ENCODE measurements around the gene TSPAN2.

The TSPAN2 gene

DNA sequence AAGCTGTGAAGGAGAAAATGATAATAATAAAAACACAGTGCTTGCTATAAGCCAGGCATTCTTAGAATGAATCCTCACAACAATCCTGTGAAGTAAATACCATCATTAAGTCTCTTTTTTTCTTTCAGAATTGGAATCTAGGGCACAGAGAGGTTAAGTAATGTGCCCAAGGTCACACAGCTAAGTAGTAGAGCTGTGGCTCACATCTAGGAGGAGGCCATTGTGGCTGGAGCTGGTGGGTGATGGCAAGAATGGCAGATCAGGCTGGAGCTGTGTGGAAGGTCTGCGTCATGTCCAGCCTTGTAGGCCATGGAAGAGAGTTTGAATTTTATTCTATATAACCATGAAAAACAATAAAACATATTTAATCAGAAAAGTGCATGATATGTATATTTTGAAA, 38.2 kb upstream of the TSPAN2 start:
- Histone ChIP-seq H3K9me2 (replicated peaks; ENCODE audit: insufficient read depth, low read length) (no peaks in the 10 kb centered on the region), H3K36me3 (ENCODE audit: low read length) (no peaks in the 10 kb centered on the region), H3K9me3 (ENCODE audit: insufficient read depth, low read length) (no peaks in the 10 kb centered on the region), H2AFZ (ENCODE audit: low read depth, low read length, severe bottlenecking) (no peak overlapping the region), H3K4me2 (ENCODE audit: low read depth, low read length, poor library complexity, severe bottlenecking) (no peak overlapping the region), H4K20me1 (ENCODE audit: low read depth, low read length) (no peaks in the 10 kb centered on the region), H3K27ac (ENCODE audit: low read depth, low read length) (no peak overlapping the region), H3K27me3 (ENCODE audit: low read length) (no peaks in the 10 kb centered on the region), H3K9ac (ENCODE audit: low read length) (no peak overlapping the region), H3K4me3 (ENCODE audit: insufficient read depth, low read length, poor library complexity, severe bottlenecking) (no peak overlapping the region), H3K79me2 (ENCODE audit: insufficient read depth, low read length) (no peaks in the 10 kb centered on the region), H3F3A (ENCODE audit: insufficient read depth) (no peaks in the 10 kb centered on the region)
- no peak for TF ChIP-seq EZH2phosphoT487 (conservative IDR thresholded peaks at IDR 0.05; ENCODE audit: low read length)
- TF ChIP-seq, protein P1, sequence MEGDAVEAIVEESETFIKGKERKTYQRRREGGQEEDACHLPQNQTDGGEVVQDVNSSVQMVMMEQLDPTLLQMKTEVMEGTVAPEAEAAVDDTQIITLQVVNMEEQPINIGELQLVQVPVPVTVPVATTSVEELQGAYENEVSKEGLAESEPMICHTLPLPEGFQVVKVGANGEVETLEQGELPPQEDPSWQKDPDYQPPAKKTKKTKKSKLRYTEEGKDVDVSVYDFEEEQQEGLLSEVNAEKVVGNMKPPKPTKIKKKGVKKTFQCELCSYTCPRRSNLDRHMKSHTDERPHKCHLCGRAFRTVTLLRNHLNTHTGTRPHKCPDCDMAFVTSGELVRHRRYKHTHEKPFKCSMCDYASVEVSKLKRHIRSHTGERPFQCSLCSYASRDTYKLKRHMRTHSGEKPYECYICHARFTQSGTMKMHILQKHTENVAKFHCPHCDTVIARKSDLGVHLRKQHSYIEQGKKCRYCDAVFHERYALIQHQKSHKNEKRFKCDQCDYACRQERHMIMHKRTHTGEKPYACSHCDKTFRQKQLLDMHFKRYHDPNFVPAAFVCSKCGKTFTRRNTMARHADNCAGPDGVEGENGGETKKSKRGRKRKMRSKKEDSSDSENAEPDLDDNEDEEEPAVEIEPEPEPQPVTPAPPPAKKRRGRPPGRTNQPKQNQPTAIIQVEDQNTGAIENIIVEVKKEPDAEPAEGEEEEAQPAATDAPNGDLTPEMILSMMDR (IDR thresholded peaks at IDR 0.05; ENCODE audit: insufficient read depth, low read length, poor library complexity, severe bottlenecking) = no peak

DNA sequence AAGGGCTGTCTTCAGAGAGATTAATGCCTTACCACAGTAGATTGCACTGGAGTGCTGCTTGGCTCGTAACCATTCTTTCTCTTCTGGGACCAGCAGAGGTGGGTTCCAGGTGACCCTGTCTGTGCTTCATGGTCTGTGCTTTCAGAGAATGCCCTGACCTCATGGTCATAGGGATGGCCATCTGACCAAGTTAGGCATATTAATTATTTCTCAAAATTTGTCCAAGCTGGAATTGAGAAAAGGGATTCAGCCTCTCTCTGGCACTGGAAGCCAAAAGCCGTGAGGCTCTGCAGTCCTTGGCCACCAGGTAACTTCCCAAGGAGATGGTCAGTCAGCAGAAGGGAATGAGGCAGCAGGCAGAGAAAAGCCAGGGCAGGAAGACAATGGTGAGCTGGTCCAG, 37.2 kb upstream of the TSPAN2 start:
- H3F3A ChIP-seq (ENCODE audit: insufficient read depth) = no peaks in the 10 kb centered on the region
- no peak overlapping the region for H2AFZ ChIP-seq (ENCODE audit: low read depth, low read length, severe bottlenecking)
- H3K79me2 ChIP-seq (ENCODE audit: insufficient read depth, low read length) = no peaks in the 10 kb centered on the region
- H3K36me3 ChIP-seq (ENCODE audit: low read length) = no peaks in the 10 kb centered on the region
- no peaks in the 10 kb centered on the region for H3K9me2 ChIP-seq (replicated peaks; ENCODE audit: insufficient read depth, low read length)
- H3K9ac ChIP-seq (ENCODE audit: low read length) = no peak overlapping the region
- TF ChIP-seq, protein P1 (IDR thresholded peaks at IDR 0.05; ENCODE audit: insufficient read depth, low read length, poor library complexity, severe bottlenecking) = no peak
- no peak for TF ChIP-seq EZH2phosphoT487 (conservative IDR thresholded peaks at IDR 0.05; ENCODE audit: low read length)
- no peak overlapping the region for H3K4me3 ChIP-seq (ENCODE audit: insufficient read depth, low read length, poor library complexity, severe bottlenecking)
- H3K27me3 ChIP-seq (ENCODE audit: low read length) = no peaks in the 10 kb centered on the region
- no peaks in the 10 kb centered on the region for H4K20me1 ChIP-seq (ENCODE audit: low read depth, low read length)
- H3K27ac ChIP-seq (ENCODE audit: low read depth, low read length) = no peak overlapping the region
- no peak overlapping the region for H3K4me2 ChIP-seq (ENCODE audit: low read depth, low read length, poor library complexity, severe bottlenecking)
- no peaks in the 10 kb centered on the region for H3K9me3 ChIP-seq (ENCODE audit: insufficient read depth, low read length)

DNA sequence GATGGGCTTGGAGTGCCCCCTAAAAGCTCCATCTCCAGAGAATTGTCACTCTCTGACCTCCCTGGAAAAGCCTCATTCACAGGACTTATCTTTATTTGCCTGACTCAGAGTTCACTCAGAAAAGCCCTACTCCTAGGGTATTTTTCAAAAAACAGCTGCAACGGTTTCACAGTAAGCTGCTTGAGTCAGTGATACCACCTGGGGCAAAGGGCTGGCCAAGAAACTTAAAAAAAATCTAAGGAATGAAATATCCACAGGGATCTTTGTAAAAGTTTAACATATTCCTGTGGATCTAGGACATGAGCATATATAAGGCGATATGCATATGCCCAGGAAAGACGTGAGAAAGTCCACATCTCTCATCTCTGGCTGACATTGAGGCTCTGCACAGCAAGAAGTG, 33.8 kb upstream of the TSPAN2 start:
- no peak overlapping the region for H3K4me2 ChIP-seq (ENCODE audit: low read depth, low read length, poor library complexity, severe bottlenecking)
- H3K9ac ChIP-seq (ENCODE audit: low read length) = no peak overlapping the region

More for the DNA sequence above, 33.8 kb upstream of the TSPAN2 start:
- H3K9me2 ChIP-seq (replicated peaks; ENCODE audit: insufficient read depth, low read length) = no peaks in the 10 kb centered on the region
- no peaks in the 10 kb centered on the region for H3K79me2 ChIP-seq (ENCODE audit: insufficient read depth, low read length)
- no peak overlapping the region for H2AFZ ChIP-seq (ENCODE audit: low read depth, low read length, severe bottlenecking)
- H3F3A ChIP-seq (ENCODE audit: insufficient read depth) = no peaks in the 10 kb centered on the region
- no peak overlapping the region for H3K4me3 ChIP-seq (ENCODE audit: insufficient read depth, low read length, poor library complexity, severe bottlenecking)
- TF ChIP-seq, protein P1 (IDR thresholded peaks at IDR 0.05; ENCODE audit: insufficient read depth, low read length, poor library complexity, severe bottlenecking) = no peak
- no peak for TF ChIP-seq EZH2phosphoT487 (conservative IDR thresholded peaks at IDR 0.05; ENCODE audit: low read length)
- H3K36me3 ChIP-seq (ENCODE audit: low read length) = no peaks in the 10 kb centered on the region
- no peaks in the 10 kb centered on the region for H4K20me1 ChIP-seq (ENCODE audit: low read depth, low read length)
- H3K27me3 ChIP-seq (ENCODE audit: low read length) = no peaks in the 10 kb centered on the region
- no peaks in the 10 kb centered on the region for H3K9me3 ChIP-seq (ENCODE audit: insufficient read depth, low read length)
- no peak overlapping the region for H3K27ac ChIP-seq (ENCODE audit: low read depth, low read length)

Data from SU-DHL-6 (cell line).